Measurements from ENCODE around the gene GAS2L1.

The GAS2L1 gene

GRCh38 chr22:29306175-29306834 lies at the start of gene GAS2L1:
Gene GAS2L1, plus strand, starts transcription at chr22:29306650. Its CDS starts 1,456 bp downstream, at chr22:29308106.
- DNase-seq (ENCODE audit: low read depth) = no peak

GRCh38 chr22:29257751-29258181 lies 48.7 kb upstream of the GAS2L1 start:
- DNase-seq (ENCODE audit: low read depth) = no peak

- no peak for DNase-seq (ENCODE audit: low read depth)
Observed at GRCh38 chr22:29258407-29259252, 47.8 kb upstream of the GAS2L1 start.

- DNase-seq (ENCODE audit: low read depth) = no peak
Observed at GRCh38 chr22:29259253-29259899, 47.1 kb upstream of the GAS2L1 start.

GRCh38 chr22:29260031-29260560 lies 46.4 kb upstream of the GAS2L1 start:
- no peak for DNase-seq (ENCODE audit: low read depth)

- no peak for DNase-seq (ENCODE audit: low read depth)
Observed at GRCh38 chr22:29260601-29261315, 45.7 kb upstream of the GAS2L1 start.

GRCh38 chr22:29263791-29264276 lies 42.6 kb upstream of the GAS2L1 start:
- no peak for DNase-seq (ENCODE audit: low read depth)

- DNase-seq (ENCODE audit: low read depth) = no peak
Observed at GRCh38 chr22:29265305-29265704, 41.1 kb upstream of the GAS2L1 start.

GRCh38 chr22:29265929-29266328 lies 40.5 kb upstream of the GAS2L1 start:
- DNase-seq (ENCODE audit: low read depth) = no peak

GRCh38 chr22:29266564-29267461 lies 39.6 kb upstream of the GAS2L1 start:
- DNase-seq (ENCODE audit: low read depth) = no peak

- no peak for DNase-seq (ENCODE audit: low read depth)
Observed at GRCh38 chr22:29267462-29267857, 39.0 kb upstream of the GAS2L1 start.

- DNase-seq (ENCODE audit: low read depth) = peak; percentile 93
Observed at GRCh38 chr22:29267858-29268510, 38.5 kb upstream of the GAS2L1 start, which contains the start of the genes EWSR1 and RHBDD3. Gene EWSR1, plus strand, starts transcription at chr22:29268268. Its CDS starts 69 bp downstream, at chr22:29268337. Gene RHBDD3, minus strand, starts transcription at chr22:29267981. Its CDS starts 2,355 bp downstream, at chr22:29265626.

GRCh38 chr22:29268511-29269229 lies 37.8 kb upstream of the GAS2L1 start:
- DNase-seq (ENCODE audit: low read depth) = peak; percentile 21

- DNase-seq (ENCODE audit: low read depth) = no peak
Observed at GRCh38 chr22:29269230-29269604, 37.2 kb upstream of the GAS2L1 start.

GRCh38 chr22:29269731-29270474 lies 36.5 kb upstream of the GAS2L1 start:
- DNase-seq (ENCODE audit: low read depth) = no peak

- DNase-seq (ENCODE audit: low read depth) = no peak
Observed at GRCh38 chr22:29270475-29271271, 35.8 kb upstream of the GAS2L1 start.

- no peak for DNase-seq (ENCODE audit: low read depth)
Observed at GRCh38 chr22:29272624-29273023, 33.8 kb upstream of the GAS2L1 start.

GRCh38 chr22:29275167-29275566 lies 31.3 kb upstream of the GAS2L1 start:
- DNase-seq (ENCODE audit: low read depth) = no peak

Measured in stimulated activated CD8-positive, alpha-beta memory T cell treated with anti-CD3 and anti-CD28 coated beads, Interleukin-12 subunit alpha, Interleukin-12 subunit beta, amount 100 ng/mL, for 4 hours (primary cell).